GF-D8 (cell line): ENCODE results near the gene COA5.

Source experiments
- DNase-seq: peaks from one replicate; lab custom pipeline; 2025; lab: John Stamatoyannopoulos, UW

The COA5 gene

GRCh38 chr2:98608116-98608961 lies at the start of gene COA5, which contains the start of gene UNC50:
Gene COA5, minus strand, starts transcription at chr2:98608512. Its CDS starts 107 bp downstream, at chr2:98608405.
Gene UNC50, plus strand, starts transcription at chr2:98608589. Its CDS starts 1,171 bp downstream, at chr2:98609760.
- peak; percentile 82 for DNase-seq

GRCh38 chr2:98656800-98657199 lies 48.5 kb upstream of the COA5 start:
- DNase-seq = peak; percentile 86

- peak; percentile 58 for DNase-seq
Observed at GRCh38 chr2:98654699-98655495, 46.6 kb upstream of the COA5 start.

GRCh38 chr2:98650998-98651397 lies 42.7 kb upstream of the COA5 start:
- no peak for DNase-seq

- DNase-seq = no peak
Observed at GRCh38 chr2:98649992-98650375, 41.7 kb upstream of the COA5 start.

GRCh38 chr2:98649135-98649991 lies 41.1 kb upstream of the COA5 start:
- peak; percentile 64 for DNase-seq

- no peak for DNase-seq
Observed at GRCh38 chr2:98648451-98648850, 40.1 kb upstream of the COA5 start.

- no peak for DNase-seq
Observed at GRCh38 chr2:98647636-98648035, 39.3 kb upstream of the COA5 start.

- DNase-seq = no peak
Observed at GRCh38 chr2:98643496-98644100, 35.3 kb upstream of the COA5 start.

- no peak for DNase-seq
Observed at GRCh38 chr2:98637401-98638147, 29.3 kb upstream of the COA5 start.

- no peak for DNase-seq
Observed at GRCh38 chr2:98634406-98635092, 26.2 kb upstream of the COA5 start.

GRCh38 chr2:98632351-98632750 lies 24.0 kb upstream of the COA5 start:
- no peak for DNase-seq

- DNase-seq = peak; percentile 65
Observed at GRCh38 chr2:98623657-98624056, 15.3 kb upstream of the COA5 start.

- no peak for DNase-seq
Observed at GRCh38 chr2:98617149-98617548, 8.8 kb upstream of the COA5 start.

GRCh38 chr2:98615481-98615880 lies 7.2 kb upstream of the COA5 start:
- no peak for DNase-seq

GRCh38 chr2:98614024-98614739 lies 5.9 kb upstream of the COA5 start:
- DNase-seq = no peak

GRCh38 chr2:98608962-98609604 lies 771 bp upstream of the COA5 start:
- DNase-seq = no peak

- DNase-seq = peak; percentile 25
Observed at GRCh38 chr2:98607741-98608115, 584 bp downstream of the COA5 start.

GRCh38 chr2:98607104-98607503 lies 1.2 kb downstream of the COA5 start:
- peak; percentile 20 for DNase-seq
